SJSA1 (cell line): ENCODE data around the gene DCAF4. TPM values are rescaled to one million over a fixed set of nuclear protein-coding genes. Genes with fewer than 3 reads are reported as not detected.

ENCODE experiments used
- DNase-seq, 2 experiments: peaks; one replicate each; pipeline ENCODE4 v3.0.0-alpha.2; 2015 to 2020; ENCODE audit warnings: low spot score in 2 of 2, low read depth in 1 of 2
- H3K27ac ChIP-seq: fragments of 250-450 bp; sonication (Bioruptor Pico); 2 replicates; pipeline ENCODE4 v1.5.1; 2020; ENCODE audit warnings: mild to moderate bottlenecking, moderate library complexity
- H3K27me3 ChIP-seq: fragments of 250-450 bp; sonication (Bioruptor Pico); replicated peaks from 2 replicates; pipeline ENCODE4 v1.5.1; 2020; ENCODE audit warnings: mild to moderate bottlenecking, moderate library complexity
- H3K36me3 ChIP-seq: fragments of 250-450 bp; sonication (Bioruptor Pico); 2 replicates; pipeline ENCODE4 v1.5.1; 2020; ENCODE audit warnings: mild to moderate bottlenecking
- H3K4me1 ChIP-seq: fragments of 250-450 bp; sonication (Bioruptor Pico); replicated peaks from 2 replicates; pipeline ENCODE4 v1.6.1; 2021; ENCODE audit warnings: mild to moderate bottlenecking
- H3K4me3 ChIP-seq: fragments of 250-450 bp; sonication (Bioruptor Pico); 2 replicates; pipeline ENCODE4 v1.5.1; 2020; ENCODE audit warnings: mild to moderate bottlenecking
- H3K9me3 ChIP-seq: fragments of 250-450 bp; sonication (Bioruptor Pico); replicated peaks from 2 replicates; pipeline ENCODE4 v1.5.1; 2020; ENCODE audit warnings: mild to moderate bottlenecking
- total RNA-seq: library from RNA; depleted of rRNA; stranded (reverse); fragments of >200 nt; shearing (Covaris generic); gene quantifications from 2 replicates; pipeline ENCODE4 v1.2.3, GENCODE V29; 2014

DCAF4 gene
- total RNA-seq, 1 experiment from 2014 or later = 24.2 TPM

DNA sequence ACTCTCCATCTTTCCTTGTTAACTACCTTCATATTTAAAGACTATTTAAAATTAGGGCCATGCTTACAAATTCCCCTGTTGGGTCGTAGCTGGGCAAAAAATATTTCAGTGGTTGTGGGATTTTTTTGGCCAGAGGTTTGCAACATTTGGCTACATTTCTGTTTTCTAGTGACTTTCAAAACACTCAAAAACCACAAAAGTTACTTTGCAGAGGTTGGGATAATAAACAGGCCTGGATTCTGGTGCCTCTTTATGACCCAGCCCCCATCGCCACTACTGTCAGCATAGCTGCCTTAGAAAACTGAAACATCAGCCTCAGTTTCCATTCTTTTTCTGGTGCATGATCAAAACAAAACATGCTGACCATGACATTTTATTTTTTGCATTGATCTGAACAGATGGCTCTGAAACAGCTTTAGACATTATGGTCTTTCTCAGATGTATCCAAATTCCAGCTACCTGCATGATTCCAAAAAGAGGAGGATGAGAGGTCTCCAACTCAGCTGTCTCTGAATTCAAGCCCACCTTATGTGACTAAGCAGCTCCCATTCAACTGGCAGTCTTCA, 37.5 kb upstream of the DCAF4 start:
- Histone ChIP-seq H3K36me3 (no peaks in the 10 kb centered on the region), H3K27me3 (peaks cover 19% of the 10 kb centered on the region), H3K27ac (no peak overlapping the region), H3K4me1 (peaks cover 28% of the 10 kb centered on the region), H3K9me3 (no peaks in the 10 kb centered on the region), H3K4me3 (no peak overlapping the region)
- peak in 1 of 2 experiments; percentile 15 for DNase-seq

DNA sequence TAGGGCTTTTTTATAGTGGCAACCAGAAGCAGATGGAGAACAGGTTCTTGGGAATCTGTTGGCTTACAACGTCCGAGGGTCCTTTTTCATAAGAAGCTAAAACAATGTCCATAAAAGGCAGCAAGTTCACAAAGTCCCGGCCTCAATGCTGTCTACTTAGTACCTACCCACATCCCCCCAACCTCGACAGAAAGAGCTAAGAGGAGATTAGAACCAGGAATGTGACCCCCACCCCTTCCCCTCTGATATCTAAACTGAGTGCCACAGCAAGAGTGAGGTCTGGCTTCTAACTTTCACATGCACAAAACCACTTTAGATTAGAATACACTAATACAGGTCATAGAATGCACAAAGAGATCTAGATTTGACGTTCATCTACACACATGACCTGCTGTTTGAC, 36.9 kb upstream of the DCAF4 start:
- H3K27me3 ChIP-seq = peaks cover 19% of the 10 kb centered on the region
- H3K27ac ChIP-seq = no peak overlapping the region
- H3K36me3 ChIP-seq = no peaks in the 10 kb centered on the region
- no peak for DNase-seq
- H3K4me3 ChIP-seq = no peak overlapping the region
- peaks cover 22% of the 10 kb centered on the region for H3K4me1 ChIP-seq
- H3K9me3 ChIP-seq = no peaks in the 10 kb centered on the region

DNA sequence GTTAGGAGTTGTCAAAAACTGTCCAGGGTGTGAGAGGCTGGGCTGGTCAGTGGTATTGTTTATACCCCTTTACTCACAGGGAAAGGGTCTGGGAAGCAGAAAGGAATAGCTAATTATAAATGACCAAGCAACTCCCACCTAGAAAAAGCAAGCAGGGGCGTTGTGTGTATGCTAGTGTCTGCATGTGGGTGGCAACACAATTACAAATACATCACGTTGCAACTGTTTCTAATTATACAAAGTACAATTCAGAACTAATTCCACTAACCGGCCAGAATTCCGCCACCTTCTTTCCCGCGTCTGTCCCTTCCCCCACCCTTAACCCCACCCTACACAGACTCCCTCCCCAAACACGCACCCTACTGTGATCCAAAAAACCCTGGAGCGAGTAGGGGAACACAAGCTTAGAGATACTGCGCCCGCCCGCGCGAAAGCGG, 34.6 kb upstream of the DCAF4 start:
- Histone ChIP-seq H3K27me3 (peaks cover 19% of the 10 kb centered on the region), H3K4me3 (peak overlapping the region; percentile 62), H3K9me3 (no peaks in the 10 kb centered on the region), H3K4me1 (peaks cover 28% of the 10 kb centered on the region), H3K36me3 (no peaks in the 10 kb centered on the region), H3K27ac (no peak overlapping the region)
- DNase-seq = peak in 1 of 2 experiments; percentile 7

DNA sequence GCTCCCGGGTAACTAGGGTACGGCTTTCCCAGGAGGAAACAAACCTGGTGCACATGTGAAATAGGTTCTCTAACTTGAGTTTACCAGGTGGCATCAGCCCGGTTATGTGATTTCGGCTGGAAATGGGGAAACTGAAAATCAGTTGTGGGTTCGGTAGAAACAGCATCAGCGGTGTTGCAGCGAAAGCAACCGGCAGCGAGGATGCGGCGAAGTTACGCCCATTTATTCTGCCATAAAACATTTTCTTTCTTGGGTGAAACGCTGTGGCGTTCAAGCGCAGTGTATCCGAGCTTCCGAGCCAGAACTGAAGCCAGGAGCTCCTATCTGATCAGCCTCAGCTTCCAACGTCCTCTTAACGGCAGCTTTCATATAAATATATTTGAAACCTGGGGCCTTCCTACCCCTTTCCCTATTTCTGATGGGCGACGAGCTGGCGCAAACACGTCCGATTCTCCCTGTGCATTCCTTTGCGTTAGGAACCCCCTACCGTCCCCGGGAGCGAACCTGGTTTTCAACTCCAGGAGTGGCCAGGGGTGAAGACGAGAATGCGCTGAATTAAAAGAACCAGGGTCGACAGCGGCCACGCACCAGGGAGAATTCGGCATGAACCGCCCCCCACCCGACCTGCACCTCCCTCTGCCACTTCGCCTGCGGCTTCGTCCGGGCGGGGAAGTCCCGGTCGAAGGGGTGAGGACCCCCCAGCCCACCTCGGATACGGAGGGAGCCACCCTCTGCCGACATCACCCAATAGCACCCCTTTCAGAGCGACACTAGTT, 34.0 kb upstream of the DCAF4 start:
- Histone ChIP-seq H3K4me3 (peak overlapping the region; percentile 62), H3K4me1 (peaks cover 28% of the 10 kb centered on the region), H3K9me3 (no peaks in the 10 kb centered on the region), H3K27me3 (peaks cover 19% of the 10 kb centered on the region), H3K36me3 (no peaks in the 10 kb centered on the region), H3K27ac (no peak overlapping the region)
- DNase-seq = peak in 1 of 2 experiments; percentile 26

DNA sequence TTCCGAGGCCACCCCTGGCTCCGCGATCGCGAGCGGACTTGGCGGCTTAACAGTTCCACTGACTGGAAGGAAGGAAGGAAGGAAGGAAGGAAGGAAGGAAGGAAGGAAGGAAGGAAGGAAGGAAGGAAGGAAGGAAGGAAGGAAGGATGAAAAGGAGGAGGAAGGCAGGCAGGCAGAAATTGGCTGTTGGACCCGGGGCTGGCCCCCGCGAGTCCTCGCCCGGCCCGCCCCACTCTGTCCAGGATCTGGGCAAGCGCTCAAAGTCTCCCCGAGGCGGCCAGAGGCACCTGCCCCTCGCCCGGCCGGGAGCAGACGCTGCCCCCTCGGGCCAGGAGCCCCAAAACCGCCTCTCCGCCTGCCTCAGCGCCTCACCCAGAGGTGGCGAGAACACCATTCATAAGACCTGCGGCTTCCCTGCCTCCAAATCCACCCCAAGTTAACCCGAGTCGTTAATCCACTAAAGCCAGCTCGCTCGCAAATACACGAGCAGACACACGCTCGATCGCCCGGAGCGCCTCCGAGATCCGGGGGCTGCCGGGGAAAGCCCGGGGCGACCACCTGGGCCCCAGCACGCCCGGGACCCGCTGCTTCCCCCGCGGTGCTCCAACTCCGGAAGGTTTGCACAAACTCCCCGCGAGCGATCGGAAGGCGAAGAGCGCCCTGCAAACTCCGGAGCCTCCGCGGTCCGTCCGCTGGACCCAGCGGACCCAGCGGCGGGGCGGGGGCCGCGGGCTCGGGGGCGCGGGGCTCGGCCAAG, 33.2 kb upstream of the DCAF4 start:
- peak in 1 of 2 experiments; percentile 37 for DNase-seq
- H3K27ac ChIP-seq = no peak overlapping the region
- H3K4me3 ChIP-seq = peak overlapping the region; percentile 62
- H3K9me3 ChIP-seq = no peaks in the 10 kb centered on the region
- peaks cover 19% of the 10 kb centered on the region for H3K27me3 ChIP-seq
- peaks cover 28% of the 10 kb centered on the region for H3K4me1 ChIP-seq
- no peaks in the 10 kb centered on the region for H3K36me3 ChIP-seq

DNA sequence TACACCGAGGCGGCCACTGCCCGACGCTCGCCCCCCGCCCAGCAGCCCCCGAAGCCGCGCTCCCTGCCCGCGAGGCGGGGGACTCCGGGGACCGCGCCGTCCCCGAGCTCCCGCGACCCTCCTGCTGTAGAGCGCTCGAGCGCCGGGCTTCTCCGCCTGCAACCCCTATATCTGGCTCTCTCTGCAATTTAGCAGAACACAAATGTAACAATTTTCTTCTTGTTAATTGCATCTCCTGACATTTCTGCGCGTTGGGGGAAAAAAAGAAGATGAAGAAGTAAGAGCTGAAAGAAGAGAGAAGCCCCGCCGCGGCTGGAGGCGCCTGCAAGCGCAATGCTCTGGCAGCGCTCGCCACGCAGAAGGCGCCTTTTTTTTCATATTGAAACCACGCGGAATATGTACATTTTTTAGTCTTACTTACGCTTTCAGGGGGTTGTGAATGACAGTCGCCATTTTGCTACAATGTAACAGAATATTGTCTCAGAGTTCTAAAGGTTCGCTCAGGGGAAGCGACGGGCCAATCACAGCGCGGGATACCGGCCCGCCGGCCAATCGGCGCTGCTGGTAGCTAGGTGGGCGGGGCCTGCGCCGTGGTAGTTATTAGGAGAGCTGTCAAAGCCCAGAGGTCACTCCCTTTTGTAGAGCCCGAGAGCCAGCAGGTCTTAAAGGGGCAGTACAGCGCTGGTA, 32.5 kb upstream of the DCAF4 start, which contains the start of gene DPF3:
Gene DPF3, minus strand, starts transcription at position 466 of the 687 bp plus-strand sequence. Its CDS starts 13 bp downstream, at position 453.
- peaks cover 19% of the 10 kb centered on the region for H3K27me3 ChIP-seq
- H3K27ac ChIP-seq = no peak within 1 kb of the TSS
- H3K4me1 ChIP-seq = peaks cover 28% of the 10 kb centered on the region
- no peaks in the 10 kb centered on the region for H3K9me3 ChIP-seq
- peak; percentile 88 to 95 for DNase-seq
- H3K4me3 ChIP-seq = peak within 1 kb of the TSS; percentile 62
- H3K36me3 ChIP-seq = no peaks in the 10 kb centered on the region

DNA sequence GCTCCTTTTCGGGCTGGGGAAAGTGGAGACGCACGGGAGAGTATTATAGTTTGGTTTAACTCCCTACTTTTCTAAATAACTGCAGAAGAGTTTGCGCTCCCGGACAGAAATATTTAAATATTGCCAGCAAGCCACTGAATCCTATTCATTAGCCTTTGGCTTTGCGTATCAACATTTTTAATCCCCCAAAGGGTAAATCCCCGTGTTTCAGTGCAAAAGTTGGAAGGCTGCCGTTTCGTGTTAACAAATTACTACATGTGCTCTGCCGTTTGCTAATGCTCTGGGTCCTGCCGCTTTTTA, 32.0 kb upstream of the DCAF4 start:
- Histone ChIP-seq H3K27ac (no peak overlapping the region), H3K4me1 (peaks cover 24% of the 10 kb centered on the region), H3K36me3 (no peaks in the 10 kb centered on the region), H3K4me3 (peak overlapping the region; percentile 62), H3K27me3 (peaks cover 19% of the 10 kb centered on the region), H3K9me3 (no peaks in the 10 kb centered on the region)
- DNase-seq = no peak

DNA sequence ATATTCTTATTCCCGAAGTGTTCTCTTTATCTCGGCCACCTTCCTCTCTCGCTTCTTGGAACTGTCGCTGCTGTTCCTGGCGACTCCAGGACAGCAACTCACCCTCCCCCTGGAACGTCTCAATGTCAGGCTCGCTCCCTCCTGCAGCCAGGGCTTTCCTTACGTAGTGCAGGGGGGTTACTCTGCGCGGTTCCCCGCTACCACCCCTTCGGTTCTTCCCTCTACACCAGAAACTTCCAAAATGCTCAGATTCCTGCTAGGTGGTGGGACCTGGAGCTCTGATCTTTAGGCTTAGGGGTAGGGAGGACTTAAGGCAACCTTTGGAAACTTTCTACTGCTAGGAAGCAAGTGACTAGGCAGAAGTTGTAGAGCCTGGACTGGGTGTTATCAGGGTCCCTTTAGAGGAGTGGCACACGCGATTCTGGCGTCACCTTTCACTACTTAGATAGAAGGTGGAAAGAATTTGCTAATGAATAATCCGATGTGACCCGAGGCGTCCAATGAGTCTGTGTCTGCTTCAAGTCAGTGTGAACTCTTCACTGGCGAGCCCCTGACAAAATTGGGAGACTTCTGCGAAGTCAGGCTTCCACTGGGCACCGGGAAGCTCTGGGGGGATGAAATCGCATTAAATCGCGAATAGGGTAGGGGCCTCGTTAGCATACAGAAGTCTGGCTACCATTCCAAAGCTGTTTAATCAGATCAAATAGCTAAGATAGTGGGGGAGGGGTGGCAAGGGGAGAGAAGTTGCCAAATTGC, 31.5 kb upstream of the DCAF4 start:
- Histone ChIP-seq H3K9me3 (no peaks in the 10 kb centered on the region), H3K4me3 (peak overlapping the region; percentile 62), H3K36me3 (no peaks in the 10 kb centered on the region), H3K4me1 (peaks cover 24% of the 10 kb centered on the region), H3K27me3 (peaks cover 19% of the 10 kb centered on the region), H3K27ac (no peak overlapping the region)
- DNase-seq = peak in 1 of 2 experiments; percentile 14

DNA sequence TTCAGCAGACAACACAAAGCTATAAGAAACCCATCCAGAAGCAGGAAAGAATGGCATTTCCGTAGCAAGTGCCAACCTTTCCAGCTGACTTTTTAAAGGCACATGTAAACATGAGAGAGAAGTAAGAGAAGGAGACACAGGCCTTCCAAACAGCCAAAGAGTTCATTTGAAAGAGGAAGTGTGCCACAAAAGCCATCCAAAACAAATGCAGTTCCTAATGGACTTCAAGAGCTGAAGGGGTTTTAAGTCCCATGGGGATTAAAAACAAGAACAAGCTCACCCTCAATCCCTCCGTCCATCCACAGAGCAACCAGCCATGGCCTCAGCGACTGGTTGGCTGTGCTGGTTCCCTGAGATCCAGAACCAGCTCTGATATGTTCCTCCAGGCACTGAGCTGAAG, 27.8 kb upstream of the DCAF4 start:
- Histone ChIP-seq H3K4me3 (no peak overlapping the region), H3K36me3 (no peaks in the 10 kb centered on the region), H3K27ac (no peak overlapping the region), H3K9me3 (no peaks in the 10 kb centered on the region), H3K4me1 (peaks cover 10% of the 10 kb centered on the region), H3K27me3 (no peaks in the 10 kb centered on the region)
- DNase-seq = no peak

DNA sequence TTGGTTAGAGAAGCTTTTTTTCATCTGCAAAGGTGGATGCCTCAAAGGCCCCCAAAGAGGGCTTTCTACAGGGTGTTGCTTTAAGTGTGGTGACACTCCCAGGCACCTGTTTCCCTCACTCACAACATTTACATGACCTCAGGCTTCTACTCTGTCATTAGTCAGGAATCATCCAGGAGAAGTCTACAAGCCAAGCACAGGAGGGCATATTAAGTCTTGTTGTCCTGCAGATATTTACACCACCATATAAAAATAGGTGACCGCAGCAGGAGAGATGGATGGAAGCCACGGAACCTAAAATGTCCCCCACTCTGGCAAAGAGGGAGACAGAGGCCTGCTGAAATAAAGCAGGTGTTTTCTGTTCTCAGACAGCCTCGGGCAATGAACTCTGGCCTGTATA, 24.9 kb upstream of the DCAF4 start:
- Histone ChIP-seq H3K36me3 (no peaks in the 10 kb centered on the region), H3K27ac (no peak overlapping the region), H3K4me3 (no peak overlapping the region), H3K4me1 (peaks cover 10% of the 10 kb centered on the region), H3K27me3 (no peaks in the 10 kb centered on the region), H3K9me3 (no peaks in the 10 kb centered on the region)
- DNase-seq = no peak

DNA sequence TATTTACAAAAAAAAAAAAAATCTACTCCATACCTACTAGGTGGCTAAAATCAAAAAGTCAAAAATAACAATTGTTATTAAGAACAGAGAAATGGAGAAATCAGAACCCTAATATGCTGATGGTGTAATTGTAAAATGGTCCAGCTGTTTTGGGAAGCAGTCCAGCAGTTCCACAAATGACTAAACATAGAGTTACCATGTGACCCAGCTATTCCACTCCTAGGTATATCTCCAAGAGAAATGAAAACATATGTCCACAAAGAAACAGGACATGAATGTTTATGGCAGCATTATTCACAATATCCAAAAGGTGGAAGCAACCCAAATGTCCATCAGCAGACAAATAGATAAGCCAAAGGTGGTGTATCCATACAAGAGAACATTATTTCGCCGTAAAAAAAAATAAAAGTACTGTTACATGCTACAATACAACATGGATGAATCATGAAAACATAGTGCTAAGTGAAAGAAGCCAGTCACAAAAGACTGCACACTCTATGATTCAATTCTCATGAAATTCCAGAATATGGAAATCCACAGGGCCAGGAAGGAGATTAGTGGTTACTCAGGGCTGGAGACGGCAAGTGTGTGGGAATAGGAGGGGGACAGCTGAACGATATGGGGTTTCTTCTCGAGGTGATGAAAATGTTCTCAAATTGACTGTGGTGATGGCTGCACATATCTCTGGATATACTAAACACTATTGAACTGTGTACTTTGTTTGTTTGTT, 23.3 kb upstream of the DCAF4 start:
- no peaks in the 10 kb centered on the region for H3K36me3 ChIP-seq
- peaks cover 25% of the 10 kb centered on the region for H3K4me1 ChIP-seq
- no peaks in the 10 kb centered on the region for H3K27me3 ChIP-seq
- no peaks in the 10 kb centered on the region for H3K9me3 ChIP-seq
- no peak overlapping the region for H3K27ac ChIP-seq
- DNase-seq = no peak
- H3K4me3 ChIP-seq = no peak overlapping the region

DNA sequence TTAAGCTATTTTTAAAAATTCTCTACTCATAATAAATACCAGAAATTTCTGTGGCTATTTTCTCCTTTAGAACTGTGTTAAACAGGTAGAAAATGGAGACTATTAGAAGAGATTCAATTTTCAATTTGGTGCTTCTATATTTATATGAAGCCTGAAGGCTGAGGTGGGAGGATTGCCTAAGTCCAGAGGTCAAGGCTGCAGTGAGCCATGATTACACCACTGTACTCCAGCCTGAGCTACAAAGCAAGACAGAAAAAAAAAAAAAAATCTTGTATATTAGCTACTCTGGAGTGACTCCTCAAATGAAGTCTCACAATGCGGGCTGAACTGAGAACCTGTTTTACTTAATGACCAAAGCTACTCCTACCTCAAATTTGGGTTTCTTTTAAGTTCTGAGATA, 22.5 kb upstream of the DCAF4 start:
- H3K4me1 ChIP-seq = peaks cover 28% of the 10 kb centered on the region
- no peaks in the 10 kb centered on the region for H3K27me3 ChIP-seq
- H3K36me3 ChIP-seq = no peaks in the 10 kb centered on the region
- H3K27ac ChIP-seq = no peak overlapping the region
- H3K4me3 ChIP-seq = no peak overlapping the region
- no peaks in the 10 kb centered on the region for H3K9me3 ChIP-seq
- no peak for DNase-seq
